DOHH2 (cell line): ENCODE measurements around the gene ALDH1L1.

ENCODE experiments used
- EZH2phosphoT487 ChIP-seq: fragments of 200-600 bp; sonication (generic); IDR thresholded peaks from 2 replicates; pipeline ENCODE4 v1.6.1; 2017; ENCODE audit warnings: borderline replicate concordance, mild to moderate bottlenecking, antibody characterized with exemption, low read length, moderate library complexity, mixed read lengths
- TF ChIP-seq, protein P1 (sequence below): fragments of 200-600 bp; sonication (generic); IDR thresholded peaks from one replicate; pipeline ENCODE4 v1.5.1; 2014; ENCODE audit warnings: antibody characterized with exemption, mild to moderate bottlenecking, low read depth, low read length; ENCODE audit not compliant: poor library complexity, severe bottlenecking

DNA sequence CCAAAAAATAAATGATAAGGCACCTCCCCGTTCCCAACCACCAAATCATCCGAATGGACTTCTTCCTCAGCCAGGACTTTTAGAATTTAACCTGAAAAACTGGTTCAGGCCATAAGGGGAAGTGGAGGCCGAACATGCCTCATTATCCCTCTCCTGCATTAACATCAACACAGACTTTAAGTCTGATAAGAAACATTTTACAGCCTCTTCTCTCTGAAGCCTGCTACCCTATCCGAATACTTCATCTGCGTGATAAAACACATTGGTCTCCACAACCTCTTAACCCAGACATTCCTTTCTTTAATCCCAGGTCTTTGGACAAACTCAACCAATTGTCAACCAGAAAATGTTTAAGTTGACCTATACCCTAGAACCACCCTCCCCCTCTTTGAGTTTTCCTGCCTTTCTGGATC lies 95.6 kb downstream of the ALDH1L1 start:
- TF ChIP-seq, protein P1, sequence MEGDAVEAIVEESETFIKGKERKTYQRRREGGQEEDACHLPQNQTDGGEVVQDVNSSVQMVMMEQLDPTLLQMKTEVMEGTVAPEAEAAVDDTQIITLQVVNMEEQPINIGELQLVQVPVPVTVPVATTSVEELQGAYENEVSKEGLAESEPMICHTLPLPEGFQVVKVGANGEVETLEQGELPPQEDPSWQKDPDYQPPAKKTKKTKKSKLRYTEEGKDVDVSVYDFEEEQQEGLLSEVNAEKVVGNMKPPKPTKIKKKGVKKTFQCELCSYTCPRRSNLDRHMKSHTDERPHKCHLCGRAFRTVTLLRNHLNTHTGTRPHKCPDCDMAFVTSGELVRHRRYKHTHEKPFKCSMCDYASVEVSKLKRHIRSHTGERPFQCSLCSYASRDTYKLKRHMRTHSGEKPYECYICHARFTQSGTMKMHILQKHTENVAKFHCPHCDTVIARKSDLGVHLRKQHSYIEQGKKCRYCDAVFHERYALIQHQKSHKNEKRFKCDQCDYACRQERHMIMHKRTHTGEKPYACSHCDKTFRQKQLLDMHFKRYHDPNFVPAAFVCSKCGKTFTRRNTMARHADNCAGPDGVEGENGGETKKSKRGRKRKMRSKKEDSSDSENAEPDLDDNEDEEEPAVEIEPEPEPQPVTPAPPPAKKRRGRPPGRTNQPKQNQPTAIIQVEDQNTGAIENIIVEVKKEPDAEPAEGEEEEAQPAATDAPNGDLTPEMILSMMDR: no peak
- no peak for TF ChIP-seq EZH2phosphoT487
